Heart right ventricle (tissue), 16 donors: ENCODE data around the gene TSPAN17. TPM values are rescaled to one million over a fixed set of nuclear protein-coding genes. Genes with fewer than 3 reads are reported as not detected.
"Not testable (repeated sequence)": the region's sequence is repeated elsewhere in the genome, so short reads cannot be mapped to it uniquely, and the experiment has no call there.

Source experiments
- ATAC-seq, 8 donors: fragments of 200-7000 bp; cut with Tn5 transposase; one replicate each; pipeline ENCODE4 v1.9.1; 2020; ENCODE audit warnings: mild to moderate bottlenecking in 8 of 8, moderate library complexity in 8 of 8, moderate number of reproducible peaks in 1 of 8
- DNase-seq, 2 donors: peaks; one replicate each; pipeline ENCODE4 v3.0.0-alpha.2; 2020
- H3K27ac ChIP-seq, 10 donors: fragments of 200-600 bp; sonication (generic) in 2 of 10; one replicate each; pipeline versions ENCODE4 v1.5.0 to v1.8.0; 2020 to 2022; ENCODE audit warnings: mild to moderate bottlenecking in 3 of 10
- H3K27me3 ChIP-seq, 7 donors: fragments of 200-600 bp; one replicate each; pipeline ENCODE4 v1.8.0; 2021 to 2022; ENCODE audit warnings: mild to moderate bottlenecking in 2 of 7
- H3K36me3 ChIP-seq, 9 donors: fragments of 200-600 bp; sonication (generic) in 1 of 9; one replicate each; pipeline versions ENCODE4 v1.5.0 to v1.8.0; 2020 to 2022; ENCODE audit warnings: mild to moderate bottlenecking in 2 of 9
- H3K4me1 ChIP-seq, 9 donors: fragments of 200-600 bp; sonication (generic) in 1 of 9; one replicate each; pipeline versions ENCODE4 v1.5.0 to v1.8.0; 2020 to 2022; ENCODE audit warnings: mild to moderate bottlenecking in 4 of 9
- H3K4me3 ChIP-seq, 10 donors: fragments of 200-600 bp; sonication (generic) in 2 of 10; one replicate each; pipeline versions ENCODE4 v1.5.0 to v1.8.0; 2020 to 2022; ENCODE audit warnings: mild to moderate bottlenecking in 7 of 10, moderate library complexity in 2 of 10
- H3K9me3 ChIP-seq, 11 donors: fragments of 200-600 bp in 10 of 11; sonication (generic) in 2 of 11; one replicate each; pipeline versions ENCODE4 v1.5.0 to v1.8.0; 2013 to 2022; ENCODE audit warnings: mild to moderate bottlenecking in 2 of 11, control low read depth in 1 of 11, moderate library complexity in 1 of 11
- CTCF ChIP-seq, 9 donors: fragments of 200-600 bp; sonication (generic) in 2 of 9; IDR thresholded peaks; one replicate each; pipeline versions ENCODE4 v1.5.0 to v1.8.0; 2021 to 2022; ENCODE audit warnings: antibody characterized with exemption in 9 of 9, mild to moderate bottlenecking in 5 of 9, moderate library complexity in 1 of 9
- WGBS, 2 donors: extraction: QIAGEN DNeasy Blood & Tissue Kit; methylation state at CpG; one replicate each; pipeline ENCODE4 v1.1.7; 2013; ENCODE audit warnings: inconsistent platforms in 1 of 2; 5-methylcytosine and 5-hydroxymethylcytosine counted together
- intact Hi-C, 10 donors: fragments of 100-400 bp; cut with DNase I; formaldehyde crosslinking; loops; one replicate each; pipeline versions ENCODE4 v1.11.1 to v1.14.2; 2022
- long read RNA-seq, 3 donors: library from polyadenylated mRNA; unstranded; transcript quantifications; one replicate each; pipeline ENCODE4 v2.0.0, GENCODE V29; 2020 to 2021
- polyA plus RNA-seq, 2 donors: library from polyadenylated mRNA; stranded (reverse); fragments of 200-250 nt; gene quantifications; one replicate each; pipeline ENCODE4 v1.2.3, GENCODE V29; 2013
- total RNA-seq, 10 donors: library from RNA; stranded (reverse); fragmentation: NEBNext Ultra II Directional in 3 of 10; extraction: Animal tissue kit (Norgen Biotek cat#: 25700) in 3 of 10; gene quantifications; one replicate each; pipeline versions ENCODE4 v1.2.1 to v1.2.4, GENCODE V29; 2021 to 2023
- donor health status: Arrhythmogenic right ventricular cardiomyopathy.
- donor health status: ischemic (EF 13 %, LVEDD 7.1; RV severe dilation, severe dysfunction).
- donor health status: healthy with polysubstance abuse.
- donor health status: DM: no; HTN: yes; CAD: no.
- donor health status: DM: no; HTN: no; CAD: no.
- donor health status: ischemic (EF 25% LVEDD 6.9; RV normal size, moderate dysfunction).
- donor health status: ischemic (EF 25% LVEDD 5.7; RV mildly dilated, moderate dysfunction).
- donor health status: healthy.
- donor health status: DM: yes; HTN: yes; CAD: no.
- donor health status: Ischemic cardiomyopathy.
- donor health status: ischemic (EF 35%, LVEDD 5.7; RV mildly dilated, moderate dysfunction).
- donor health status: nonischemic (EF 11% LVEDD 7.7; RV severe dilation, severe dysfunction).
- donor health status: DM: yes; HTN: yes; CAD: no.
- donor health status: PGD.
- donor health status: ischemic (EF 29% LVEDD 5.4; RV normal size, mild dysfunction).
- donor health status: nonischemic (EF 23%, LVEDD 6.1; RV moderate dilation, normal function).

The TSPAN17 gene
- total RNA-seq (10 to 100 TPM; 20.8 to 48.3 (median 27.3) TPM), polyA plus RNA-seq (10 to 100 TPM; 13.2 to 27.6 TPM)
- long read RNA-seq, donor 1, transcript TSPAN17-207 (9 exons, 2,457 nt) = major isoform, 7 of 29 reads
- long read RNA-seq, donor 1, partial matches to known transcripts = 16 of 29 reads
- long read RNA-seq, donor 1, other reads (novel, unspliced or antisense) = 3 of 29 reads
- long read RNA-seq, donor 2, transcript TSPAN17-207 (9 exons, 2,457 nt) = major isoform, 8 of 33 reads
- long read RNA-seq, donor 2, partial matches to known transcripts = 10 of 33 reads
- long read RNA-seq, donor 2, other reads (novel, unspliced or antisense) = 14 of 33 reads
- long read RNA-seq, donor 3, transcript TSPAN17-207 (9 exons, 2,457 nt) = major isoform, 19 of 47 reads
- long read RNA-seq, donor 3, partial matches to known transcripts = 15 of 47 reads
- long read RNA-seq, donor 3, other reads (novel, unspliced or antisense) = 11 of 47 reads

GRCh38 chr5:176647030-176647842, at the start of gene TSPAN17:
Gene TSPAN17, plus strand, starts transcription at chr5:176647484. Its CDS starts 132 bp downstream, at chr5:176647616.
- intact Hi-C loops = loop anchor here in 6 of 10 donors (2.0 to 10.0 kb wide), 4 partner anchors 72 to 200 kb away; partner anchors contain the start of gene FAF2 (in 1 of the 6)
- Histone ChIP-seq H3K27ac (peak within 1 kb of the TSS; percentile 25 to 92 (median 80)), H3K9me3 (no peaks in the 10 kb centered on the region), H3K36me3 (peaks cover 0 to 2% (median 0%) of the 10 kb centered on the region in 9 donors), H3K27me3 (no peaks in the 10 kb centered on the region), H3K4me3 (peak within 1 kb of the TSS; percentile 51 to 90 (median 79)), H3K4me1 (peaks cover 10 to 29% (median 20%) of the 10 kb centered on the region in 9 donors)
- ATAC-seq (peak; percentile 97 to 99 (median 98)), DNase-seq (peak; percentile 100)
- WGBS, 2 donors = 0 to 1% methylated on average over 59 to 63 of the region's 63 CpGs
- TF ChIP-seq CTCF (IDR thresholded peaks at IDR 0.05) = peak in 7 of 9 donors; percentile 29 to 70 (median 40)

GRCh38 chr5:176599749-176600430, 47.4 kb upstream of the TSPAN17 start:
- H3K4me1 ChIP-seq, H3K4me3 ChIP-seq, H3K9me3 ChIP-seq, DNase-seq, H3K27ac ChIP-seq, ATAC-seq, H3K36me3 ChIP-seq: not testable (repeated sequence)
- intact Hi-C loops = loop anchor here in 1 of 10 donors (10.0 kb wide), 1 partner anchor 185 kb away; the partner anchor contains the start of gene CLTB
- 89 to 92% methylated on average over 19 of the region's 19 CpGs for WGBS, 2 donors
- H3K27me3 ChIP-seq = peaks cover 0 to 34% (median 8%) of the 10 kb centered on the region in 7 donors

- Histone ChIP-seq H3K4me3 (no peak overlapping the region), H3K36me3 (no peaks in the 10 kb centered on the region), H3K27me3 (peaks cover 0 to 25% (median 2%) of the 10 kb centered on the region in 7 donors), H3K4me1 (no peaks in the 10 kb centered on the region), H3K9me3 (no peaks in the 10 kb centered on the region), H3K27ac (no peak overlapping the region)
- ATAC-seq (no peak), DNase-seq (no peak)
- intact Hi-C loops = no loop called here
- TF ChIP-seq CTCF (IDR thresholded peaks at IDR 0.05) = no peak
- 52 to 66% methylated on average over 12 of the region's 12 CpGs for WGBS, 2 donors
Observed at GRCh38 chr5:176601901-176602482, 45.3 kb upstream of the TSPAN17 start.

GRCh38 chr5:176603091-176603490, 44.2 kb upstream of the TSPAN17 start:
- DNase-seq (no peak), ATAC-seq (no peak)
- intact Hi-C loops = no loop called here
- no peaks in the 10 kb centered on the region for H3K36me3 ChIP-seq
- WGBS, 2 donors = 23% methylated on average over 2 of the region's 2 CpGs
- TF ChIP-seq CTCF (IDR thresholded peaks at IDR 0.05) = no peak
- H3K4me1 ChIP-seq = no peaks in the 10 kb centered on the region
- peaks cover 0 to 17% (median 2%) of the 10 kb centered on the region in 7 donors for H3K27me3 ChIP-seq
- no peaks in the 10 kb centered on the region for H3K9me3 ChIP-seq
- H3K4me3 ChIP-seq = no peak overlapping the region
- H3K27ac ChIP-seq = no peak overlapping the region
